Panc1 (cell line): Measurements from ENCODE around the gene PCDH17. TPM values are rescaled to one million over a fixed set of nuclear protein-coding genes. Genes with fewer than 3 reads are reported as not detected.

Experiments
- ATAC-seq: fragments of 200-7000 bp; cut with Tn5 transposase; 2 replicates; pipeline ENCODE4 v1.9.1; 2020; ENCODE audit warnings: mild to moderate bottlenecking, moderate library complexity
- BruUV-seq: library from RNA; stranded (reverse); fragments of 400-500 nt; replicated peaks from 2 replicates; lab custom pipeline; 2021; lab: Mats Ljungman, UMichigan
- CTCF ChIA-PET: fragments of 300-600 bp; sonication (Branson Sonifier 250); formaldehyde crosslinking; loops from one replicate; lab custom pipeline; 2022; ENCODE audit warnings: antibody characterized with exemption; lab: Charles Lee
- POLR2A ChIA-PET: fragments of 300-600 bp; sonication (Branson Sonifier 250); formaldehyde crosslinking; loops from one replicate; lab custom pipeline; 2022; ENCODE audit warnings: antibody characterized with exemption; lab: Charles Lee
- DNase-seq: peaks from one replicate; pipeline ENCODE4 v3.0.0-alpha.2; 2010; ENCODE audit warnings: low read depth, low spot score
- H3K27ac ChIP-seq: 2 replicates; pipeline ENCODE4 v1.5.1; 2011; ENCODE audit warnings: mild to moderate bottlenecking, low read length, inconsistent platforms
- H3K27me3 ChIP-seq: fragments of 200-500 bp; sonication (Bioruptor generic); 2 replicates; pipeline ENCODE4 v1.6.0; 2014; ENCODE audit warnings: low read length, inconsistent platforms; ENCODE audit not compliant: control insufficient read depth, insufficient read depth
- H3K36me3 ChIP-seq: fragments of 200-500 bp; sonication (Bioruptor generic); 2 replicates; pipeline ENCODE4 v1.5.1; 2014; ENCODE audit warnings: inconsistent platforms, mild to moderate bottlenecking, low read length, moderate library complexity; ENCODE audit not compliant: control insufficient read depth, insufficient read depth
- H3K4me1 ChIP-seq: 2 replicates; pipeline ENCODE4 v1.5.1; 2011; ENCODE audit warnings: inconsistent platforms, mild to moderate bottlenecking, low read length, moderate library complexity; ENCODE audit not compliant: control insufficient read depth, insufficient read depth
- H3K4me3 ChIP-seq, 2 experiments: 2 replicates each; pipeline ENCODE4 v1.5.1; 2011 to 2012; ENCODE audit warnings: low read depth in 2 of 2, low read length in 2 of 2, mild to moderate bottlenecking in 2 of 2, inconsistent platforms in 1 of 2, moderate library complexity in 1 of 2
- H3K9me3 ChIP-seq: fragments of 200-500 bp; sonication (Bioruptor generic); 2 replicates; pipeline ENCODE4 v1.5.1; 2014; ENCODE audit warnings: low read depth, mild to moderate bottlenecking, inconsistent platforms, low read length, moderate library complexity; ENCODE audit not compliant: control insufficient read depth, insufficient read depth
- CTCF ChIP-seq: fragments of 450-650 bp; IDR thresholded peaks from 2 replicates; pipeline ENCODE4 v1.5.1; 2017; ENCODE audit warnings: mild to moderate bottlenecking
- POLR2AphosphoS5 ChIP-seq: IDR thresholded peaks from 2 replicates; pipeline ENCODE4 v1.6.1; 2012; ENCODE audit warnings: mild to moderate bottlenecking, low read depth, low read length, moderate library complexity
- REST ChIP-seq, 2 experiments: IDR thresholded peaks; 2 replicates each; pipeline ENCODE4 v1.6.1; 2011 to 2012; ENCODE audit warnings: low read depth in 2 of 2, control low read depth in 1 of 2, low read length in 1 of 2, mild to moderate bottlenecking in 1 of 2, moderate library complexity in 1 of 2; ENCODE audit not compliant: insufficient read depth in 1 of 2
- SIN3A ChIP-seq: IDR thresholded peaks from 2 replicates; pipeline ENCODE4 v1.6.1; 2012; ENCODE audit warnings: low read depth, mild to moderate bottlenecking, low read length, moderate library complexity, borderline replicate concordance; ENCODE audit not compliant: insufficient read depth
- TCF7L2 ChIP-seq: IDR thresholded peaks from 2 replicates; pipeline ENCODE4 v1.6.1; 2011; ENCODE audit warnings: mild to moderate bottlenecking, low read depth, low read length, inconsistent platforms
- in situ Hi-C: cut with HindIII; loops from 2 replicates; pipeline ENCODE4 v1.10.0; 2016; ENCODE audit warnings: low sequenced_read_pairs, low pct_unique_long_range_greater_than_20kb
- intact Hi-C: fragments of 100-400 bp; cut with micrococcal nuclease; formaldehyde crosslinking; loops from one replicate; pipeline ENCODE4 v1.10.0; 2022; ENCODE audit not compliant: unreplicated experiment
- total RNA-seq: library from RNA; stranded (reverse); gene quantifications from one replicate; pipeline ENCODE4 v1.2.1, GENCODE V29; 2021; ENCODE audit not compliant: unreplicated experiment

The PCDH17 gene
- total RNA-seq, 1 experiment from 2014 or later: 0.26 TPM

- intact Hi-C loops (no loop called here), in situ Hi-C loops (no loop called here)
- H3K27me3 ChIP-seq: no peaks in the 10 kb centered on the region
- no peak for TF ChIP-seq TCF7L2
- TF ChIP-seq SIN3A: no peak
- TF ChIP-seq CTCF: no peak
- TF ChIP-seq POLR2AphosphoS5: no peak
- no peak for TF ChIP-seq REST (IDR thresholded peaks at IDR 0.05; ENCODE audit: insufficient read depth in 1 of 2, low read depth in 2 of 2, low read length in 1 of 2)
- POLR2A ChIA-PET: no interaction called here
- no peak overlapping the region for H3K4me3 ChIP-seq
- ATAC-seq: no peak
- no TSS peak for BruUV-seq
- H3K9me3 ChIP-seq: no peaks in the 10 kb centered on the region
- H3K4me1 ChIP-seq: no peaks in the 10 kb centered on the region
- no peaks in the 10 kb centered on the region for H3K36me3 ChIP-seq
- no peak for DNase-seq
- no peak overlapping the region for H3K27ac ChIP-seq
- CTCF ChIA-PET: no interaction called here
These were observed 35.8 kb upstream of the PCDH17 start for GRCh38 chr13:57595775-57596174.

GRCh38 chr13:57601536-57601935 is 30.0 kb upstream of the PCDH17 start:
- BruUV-seq: no TSS peak
- Histone ChIP-seq H3K4me1 (no peaks in the 10 kb centered on the region), H3K27me3 (no peaks in the 10 kb centered on the region), H3K4me3 (no peak overlapping the region), H3K27ac (no peak overlapping the region), H3K36me3 (no peaks in the 10 kb centered on the region), H3K9me3 (no peaks in the 10 kb centered on the region)
- in situ Hi-C loops (no loop called here), intact Hi-C loops (no loop called here)
- TF ChIP-seq CTCF: no peak
- TF ChIP-seq SIN3A: no peak
- no peak for TF ChIP-seq POLR2AphosphoS5
- no peak for TF ChIP-seq TCF7L2
- no peak for TF ChIP-seq REST (IDR thresholded peaks at IDR 0.05; ENCODE audit: insufficient read depth in 1 of 2, low read depth in 2 of 2, low read length in 1 of 2)
- ATAC-seq (no peak), DNase-seq (no peak)
- ChIA-PET POLR2A (no interaction called here), CTCF (no interaction called here)
